GM15510 (cell line): ENCODE data around the gene PRRT2.
A peak's percentile ranks its signal among the peaks of the same experiment; 100 is the strongest.

Experiments used
- POLR2A ChIP-seq: IDR thresholded peaks from 3 replicates; pipeline ENCODE4 v1.6.1; 2011; ENCODE audit warnings: borderline replicate concordance; ENCODE audit not compliant: insufficient read length; ENCODE audit errors: extremely low read depth

The PRRT2 gene

DNA sequence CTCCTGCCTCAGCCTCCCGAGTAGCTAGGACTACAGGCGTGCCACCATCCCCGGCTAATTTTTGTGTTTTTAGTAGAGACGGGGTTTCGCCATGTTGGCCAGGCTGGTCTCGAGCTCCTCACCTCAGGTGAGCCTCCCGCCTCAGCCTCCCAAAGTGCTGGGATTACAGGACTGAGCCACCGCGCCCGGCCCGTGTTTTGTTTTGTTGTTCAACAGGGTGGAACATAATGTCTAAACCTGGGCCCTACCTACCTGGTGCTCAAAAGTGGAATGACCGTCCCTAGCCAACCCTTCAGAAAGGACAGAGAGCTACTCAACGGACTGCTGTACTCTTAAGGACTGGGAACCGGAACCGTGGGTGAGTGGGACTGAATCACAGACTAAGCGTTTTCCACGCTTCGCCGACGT lies 22.2 kb upstream of the PRRT2 start:
- no peak for TF ChIP-seq POLR2A

DNA sequence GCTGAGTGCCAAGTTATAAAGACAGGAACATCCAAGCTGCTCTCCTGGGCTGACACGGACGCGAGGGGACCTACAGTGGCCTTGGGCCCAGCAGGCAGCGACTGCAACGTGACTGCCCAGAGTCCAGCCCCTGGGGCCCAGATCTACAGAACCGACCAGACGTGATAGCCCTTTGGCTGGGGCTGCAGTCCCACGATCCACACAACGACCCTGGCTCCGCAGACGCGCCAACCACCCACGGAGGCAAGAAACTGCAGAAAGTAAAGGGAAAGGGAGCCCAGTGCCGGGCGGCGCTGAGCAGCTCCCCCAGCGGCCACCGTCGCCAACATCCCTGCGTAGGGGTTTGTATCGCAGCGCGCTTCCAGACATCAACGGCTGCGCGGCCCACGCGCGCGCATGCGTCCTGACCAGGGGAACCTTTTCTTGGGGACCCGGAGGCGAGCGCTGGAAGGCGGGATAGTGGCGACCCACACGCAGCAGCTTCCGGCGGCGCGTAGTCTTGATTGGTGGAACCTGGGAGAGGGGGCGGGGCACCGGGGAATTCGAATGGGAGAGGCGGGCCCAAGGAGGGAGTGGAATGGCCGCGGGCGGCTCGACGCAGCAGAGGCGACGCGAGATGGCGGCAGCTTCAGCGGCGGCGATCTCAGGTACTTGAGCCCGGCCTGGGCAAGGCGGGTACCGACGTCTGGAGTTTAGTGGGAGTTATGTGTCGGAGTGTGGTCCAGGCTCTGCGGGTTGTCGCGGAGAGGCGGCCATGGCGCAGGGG lies 21.6 kb upstream of the PRRT2 start, which contains the start of gene KIF22:
Gene KIF22, plus strand, starts transcription at position 569 of the 766 bp plus-strand sequence. Its CDS starts 9 bp downstream, at position 578.
- peak; percentile 83 for TF ChIP-seq POLR2A

DNA sequence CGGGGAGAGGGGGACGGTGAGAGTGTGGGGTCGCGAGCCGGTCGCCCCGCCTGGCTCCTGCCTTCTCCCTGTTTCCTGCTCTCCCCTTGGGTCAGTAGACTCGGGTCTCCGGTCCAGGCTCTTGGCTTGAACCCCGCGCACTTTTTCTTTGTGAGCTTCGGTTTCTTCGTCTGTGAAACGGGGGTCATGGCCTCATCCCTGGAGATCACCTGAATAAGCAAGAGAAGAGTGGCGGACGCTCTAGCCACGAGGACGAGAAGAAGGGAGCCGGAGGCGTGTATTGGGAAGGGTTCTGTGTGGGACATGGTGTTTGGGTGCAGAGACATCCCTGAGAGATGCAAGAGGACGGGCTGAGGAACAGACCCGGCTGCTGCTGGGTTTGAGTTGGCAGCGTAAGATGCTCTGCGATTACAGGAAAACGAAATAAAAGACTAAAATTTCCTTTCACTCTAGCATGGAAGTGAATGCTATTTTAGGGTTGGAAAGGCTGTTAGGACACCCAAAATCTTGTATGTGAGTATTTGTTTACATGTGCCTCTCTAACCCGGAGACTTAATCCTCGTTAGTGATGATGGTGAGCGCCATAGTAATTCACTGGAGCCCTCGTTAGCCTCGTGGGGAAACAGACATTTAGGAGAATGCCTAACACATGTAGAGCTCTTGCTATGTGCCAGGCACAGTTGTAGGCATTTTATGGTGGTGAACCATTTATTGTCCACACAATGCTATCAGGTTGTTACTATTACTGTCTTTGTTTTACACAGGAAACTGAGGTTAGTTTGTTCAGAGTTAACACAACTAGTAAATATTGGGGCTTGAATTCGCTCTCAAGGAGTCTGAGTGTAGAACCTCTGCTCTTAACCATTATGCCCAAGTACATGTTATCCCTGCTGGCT lies 20.8 kb upstream of the PRRT2 start:
- no peak for TF ChIP-seq POLR2A

DNA sequence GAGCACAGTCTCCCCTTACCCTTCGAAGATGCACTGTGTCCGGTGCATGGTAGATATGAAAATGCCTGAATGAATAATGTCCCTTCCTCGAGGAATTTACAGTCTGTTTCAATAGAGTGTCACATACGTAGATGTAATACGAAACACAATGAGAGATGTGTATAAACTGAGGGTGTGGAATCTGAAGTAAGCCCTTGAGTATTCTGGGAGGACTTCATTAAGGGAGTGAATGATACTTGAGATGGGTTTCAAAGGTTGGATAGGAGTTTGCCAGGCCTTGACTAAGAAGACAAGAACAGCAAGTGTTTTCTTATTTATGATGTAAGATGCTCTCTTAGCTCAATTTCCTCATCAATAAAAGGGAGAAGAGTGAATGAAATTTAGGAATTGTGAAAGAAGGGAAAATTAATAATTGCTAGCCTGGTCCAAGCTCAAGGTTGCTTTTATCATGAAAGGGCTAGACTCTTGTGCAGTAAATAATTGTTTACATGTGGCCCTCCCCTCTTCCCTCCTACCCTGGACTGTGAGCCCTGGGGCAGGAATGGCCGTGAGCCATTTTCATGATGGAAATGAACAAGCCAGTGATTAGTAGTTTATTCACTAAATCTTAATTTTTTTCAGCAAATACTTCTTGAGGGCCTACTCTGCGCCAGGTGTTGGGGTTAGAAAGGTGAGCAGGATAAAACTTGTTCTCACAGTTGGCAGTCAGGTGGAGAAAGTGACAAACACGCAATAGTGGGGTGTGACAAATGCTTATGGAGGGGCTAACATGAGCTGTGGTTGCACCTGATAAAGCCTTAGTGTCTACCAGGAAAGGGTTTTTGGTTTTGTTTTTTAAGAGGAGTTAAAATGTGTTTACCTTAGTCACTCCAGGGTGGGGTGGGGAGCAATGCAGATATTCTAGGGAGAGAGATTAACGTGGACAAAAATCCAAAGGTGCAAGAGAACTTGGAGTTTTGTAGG lies 19.9 kb upstream of the PRRT2 start:
- TF ChIP-seq POLR2A = no peak

GRCh38 chr16:29794231-29794710 lies 17.7 kb upstream of the PRRT2 start:
- TF ChIP-seq POLR2A = no peak

DNA sequence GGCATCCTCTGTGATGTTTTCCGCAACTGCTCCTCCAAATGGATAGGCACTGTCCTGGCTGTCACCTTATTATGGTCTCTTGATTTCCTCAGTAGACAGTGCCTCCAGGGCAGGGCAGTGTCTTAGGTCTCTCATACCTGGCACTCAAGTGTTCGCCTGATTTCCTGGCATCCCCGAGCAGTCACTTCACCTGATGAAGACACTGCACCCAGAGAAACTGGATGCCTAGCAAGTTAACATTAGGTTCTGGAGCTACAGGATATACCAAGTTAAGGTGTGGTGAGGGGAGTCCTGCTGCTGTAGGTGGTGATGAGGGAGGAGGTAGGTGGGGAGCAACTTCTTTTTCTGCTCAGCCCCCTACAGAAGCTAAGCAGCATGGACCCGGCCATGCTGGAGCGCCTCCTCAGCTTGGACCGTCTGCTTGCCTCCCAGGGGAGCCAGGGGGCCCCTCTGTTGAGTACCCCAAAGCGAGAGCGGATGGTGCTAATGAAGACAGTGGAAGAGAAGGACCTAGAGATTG lies 9.5 kb upstream of the PRRT2 start:
- no peak for TF ChIP-seq POLR2A

DNA sequence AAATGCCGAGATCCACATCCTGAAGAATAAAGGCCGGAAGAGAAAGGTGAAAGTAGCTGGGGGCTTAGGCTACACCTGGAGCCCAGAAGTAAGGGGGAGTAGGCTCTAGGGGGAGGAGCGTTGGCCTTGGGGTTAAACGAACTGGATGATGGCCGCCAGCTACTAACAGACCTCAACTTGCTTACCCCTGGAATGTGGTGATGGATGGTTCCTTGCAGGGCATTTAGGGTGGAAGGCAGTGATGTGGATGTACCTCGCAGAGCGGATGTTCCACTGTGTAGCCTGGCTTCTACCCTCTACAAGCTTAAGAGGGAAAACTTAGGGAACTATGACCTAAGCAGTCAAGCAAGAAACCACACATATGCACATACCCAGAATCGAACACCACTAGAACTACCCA lies 8.0 kb upstream of the PRRT2 start:
- no peak for TF ChIP-seq POLR2A

GRCh38 chr16:29804455-29805231 lies 7.3 kb upstream of the PRRT2 start:
- no peak for TF ChIP-seq POLR2A

- TF ChIP-seq POLR2A = peak; percentile 77
Measured at GRCh38 chr16:29805232-29806098, 6.5 kb upstream of the PRRT2 start.

DNA sequence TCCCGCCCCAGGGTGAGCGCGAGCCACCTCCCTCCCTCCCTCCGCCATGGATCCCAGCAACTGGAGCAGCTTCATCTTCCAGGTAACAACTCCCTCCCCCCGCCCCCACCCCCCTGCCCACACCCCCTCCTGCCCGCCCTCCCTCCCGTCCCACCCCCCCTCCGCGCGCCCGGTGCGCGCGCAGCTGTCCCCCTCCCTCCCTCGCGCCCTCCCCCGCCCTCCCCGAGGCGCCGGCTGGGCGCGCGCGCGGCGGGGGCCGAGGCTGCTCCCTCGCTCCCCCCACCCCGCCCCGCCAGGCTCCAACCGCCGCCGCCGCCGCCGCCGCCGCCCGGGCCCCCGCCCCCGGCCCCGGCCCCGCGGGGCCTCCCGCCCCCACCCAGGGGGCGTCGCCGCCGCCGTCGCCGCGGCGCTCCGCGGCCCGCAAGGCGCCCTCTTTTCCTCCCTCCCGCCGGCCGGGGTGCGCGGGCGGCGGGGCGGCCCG lies 5.9 kb upstream of the PRRT2 start, which contains the start of gene MAZ:
Gene MAZ, plus strand, starts transcription at position 431 of the 481 bp plus-strand sequence. CDS start 173 bp downstream, outside the sequence.
- peak; percentile 8 for TF ChIP-seq POLR2A

GRCh38 chr16:29806641-29807425 lies 5.2 kb upstream of the PRRT2 start:
- TF ChIP-seq POLR2A = no peak
